K562 (cell line): ENCODE data around the gene ASF1B.

Source experiments
- BCOR ChIP-seq: fragments of 450-650 bp; IDR thresholded peaks from 2 replicates; pipeline ENCODE4 v1.6.1; 2016
- CREB1 ChIP-seq, 2 experiments: sonication (generic) in 1 of 2; formaldehyde crosslinking in 1 of 2; IDR thresholded peaks; 2 replicates each; pipeline versions ENCODE4 v1.6.1 to v1.8.0; 2012 to 2022; ENCODE audit warnings: inconsistent platforms in 1 of 2, mild to moderate bottlenecking in 1 of 2, missing genetic modification reagents in 1 of 2, moderate library complexity in 1 of 2
- FOXA3 ChIP-seq, 2 experiments: fragments of 450-650 bp in 1 of 2; sonication (generic) in 1 of 2; formaldehyde crosslinking; IDR thresholded peaks in 1 of 2; conservative IDR thresholded peaks in 1 of 2; 2 replicates each; pipeline versions ENCODE4 v1.4.0 to v1.8.0; 2020 to 2022; ENCODE audit warnings: mild to moderate bottlenecking in 2 of 2, missing genetic modification reagents in 1 of 2
- MAFK ChIP-seq: IDR thresholded peaks from 2 replicates; pipeline ENCODE4 v1.6.1; 2011; ENCODE audit warnings: low read length, improper control_type of control experiment
- POLR2A ChIP-seq: fragments of 450-650 bp; conservative IDR thresholded peaks from 2 replicates; pipeline ENCODE4 v1.6.1; 2016
- SMAD3 ChIP-seq: fragments of 450-650 bp; formaldehyde crosslinking; conservative IDR thresholded peaks from 2 replicates; pipeline ENCODE4 v1.4.0; 2020; ENCODE audit warnings: mild to moderate bottlenecking
- SMC3 ChIP-seq: conservative IDR thresholded peaks from 2 replicates; pipeline ENCODE4 v1.6.1; 2011; ENCODE audit warnings: low read depth, low read length, improper control_type of control experiment; ENCODE audit not compliant: insufficient read depth
- TRIM28 ChIP-seq: fragments of 450-650 bp; IDR thresholded peaks from 2 replicates; pipeline ENCODE4 v1.6.1; 2017
- ZNF143 ChIP-seq: sonication (generic); formaldehyde crosslinking; IDR thresholded peaks from 2 replicates; pipeline ENCODE4 v1.9.0; 2022; ENCODE audit warnings: mild to moderate bottlenecking, missing genetic modification reagents
- TF ChIP-seq, protein P1 (sequence below), 3 experiments: IDR thresholded peaks in 2 of 3; conservative IDR thresholded peaks in 1 of 3; 2 replicates each; pipeline ENCODE4 v1.5.1; 2011 to 2012; ENCODE audit warnings: low read length in 3 of 3, mild to moderate bottlenecking in 3 of 3, control low read depth in 2 of 3, improper control_type of control experiment in 1 of 3, inconsistent platforms in 1 of 3, low read depth in 1 of 3, mixed read lengths in 1 of 3, moderate library complexity in 1 of 3; ENCODE audit not compliant: insufficient read depth in 2 of 3
- TF ChIP-seq, protein P2 (sequence below): IDR thresholded peaks from 3 replicates; pipeline ENCODE4 v1.6.1; 2011; ENCODE audit warnings: borderline replicate concordance, mild to moderate bottlenecking, moderate library complexity; ENCODE audit not compliant: insufficient read length; ENCODE audit errors: extremely low read depth
- TF ChIP-seq, protein P3 (sequence below): fragments of 250-450 bp; sonication (Bioruptor Pico); IDR thresholded peaks from 2 replicates; pipeline ENCODE4 v1.8.0; 2022; ENCODE audit warnings: inconsistent platforms, mild to moderate bottlenecking, moderate library complexity, borderline replicate concordance
- TF ChIP-seq, protein P4 (sequence below): fragments of 250-450 bp; sonication (Bioruptor Pico); IDR thresholded peaks from 2 replicates; pipeline ENCODE4 v1.4.0; 2020; ENCODE audit warnings: borderline replicate concordance

DNA sequence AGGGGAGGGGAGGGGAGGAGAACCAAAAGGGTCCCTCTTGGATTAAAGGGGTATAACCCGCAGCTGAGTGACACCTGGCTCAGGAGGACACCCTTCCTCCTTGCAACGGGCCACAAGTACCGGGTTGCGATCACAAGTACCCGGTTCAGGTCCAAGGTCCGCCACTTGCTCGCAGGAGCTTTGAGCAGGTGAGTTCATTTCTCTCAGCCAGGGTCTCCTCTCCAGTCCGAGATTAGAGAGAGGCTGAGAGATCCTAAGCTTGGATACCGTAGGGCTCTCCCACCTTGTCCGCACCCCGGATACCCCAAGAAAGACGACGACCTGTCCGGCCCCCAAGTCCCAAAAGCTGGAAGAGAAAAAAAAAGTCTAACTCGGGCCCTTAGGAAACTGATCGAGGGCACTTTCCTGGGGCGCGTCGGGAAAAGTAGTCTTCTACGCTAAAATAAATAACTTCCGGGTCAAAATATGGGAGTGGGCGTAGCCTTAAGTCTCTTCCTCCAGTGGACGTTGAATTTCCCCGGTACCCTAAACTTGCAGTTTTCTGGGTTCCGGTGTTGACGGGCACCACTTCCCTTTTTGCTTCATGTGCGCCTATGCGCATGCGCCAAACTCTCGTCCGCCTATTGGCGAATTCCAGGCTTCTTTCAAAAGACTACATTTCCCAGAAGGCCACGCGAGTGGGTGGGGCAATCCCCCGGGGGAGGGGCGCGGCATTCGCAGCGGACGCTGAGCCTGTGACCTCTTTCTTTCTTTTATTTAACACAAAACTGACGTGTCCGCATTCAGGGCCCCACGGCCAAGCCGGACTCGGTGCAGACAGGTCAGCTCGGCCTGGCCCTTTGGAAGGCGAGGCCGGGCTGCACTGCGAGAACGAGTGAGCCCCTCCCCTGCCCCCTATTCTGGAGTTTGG lies 55.2 kb downstream of the ASF1B start:
- TF ChIP-seq, protein P1, sequence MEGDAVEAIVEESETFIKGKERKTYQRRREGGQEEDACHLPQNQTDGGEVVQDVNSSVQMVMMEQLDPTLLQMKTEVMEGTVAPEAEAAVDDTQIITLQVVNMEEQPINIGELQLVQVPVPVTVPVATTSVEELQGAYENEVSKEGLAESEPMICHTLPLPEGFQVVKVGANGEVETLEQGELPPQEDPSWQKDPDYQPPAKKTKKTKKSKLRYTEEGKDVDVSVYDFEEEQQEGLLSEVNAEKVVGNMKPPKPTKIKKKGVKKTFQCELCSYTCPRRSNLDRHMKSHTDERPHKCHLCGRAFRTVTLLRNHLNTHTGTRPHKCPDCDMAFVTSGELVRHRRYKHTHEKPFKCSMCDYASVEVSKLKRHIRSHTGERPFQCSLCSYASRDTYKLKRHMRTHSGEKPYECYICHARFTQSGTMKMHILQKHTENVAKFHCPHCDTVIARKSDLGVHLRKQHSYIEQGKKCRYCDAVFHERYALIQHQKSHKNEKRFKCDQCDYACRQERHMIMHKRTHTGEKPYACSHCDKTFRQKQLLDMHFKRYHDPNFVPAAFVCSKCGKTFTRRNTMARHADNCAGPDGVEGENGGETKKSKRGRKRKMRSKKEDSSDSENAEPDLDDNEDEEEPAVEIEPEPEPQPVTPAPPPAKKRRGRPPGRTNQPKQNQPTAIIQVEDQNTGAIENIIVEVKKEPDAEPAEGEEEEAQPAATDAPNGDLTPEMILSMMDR (IDR thresholded peaks at IDR 0.05 in 2 of 3, conservative IDR thresholded peaks at IDR 0.05 in 1 of 3; ENCODE audit: insufficient read depth in 2 of 3, low read depth in 1 of 3, low read length in 3 of 3): no peak; a peak in 1 of 6 replicates
- TF ChIP-seq POLR2A (peak; percentile 70), CREB1 (IDR thresholded peaks at IDR 0.05) (peak; percentile 67), CREB1 (CRISPR knock-in tag; IDR thresholded peaks at IDR 0.05) (peak; percentile 75; the same call in 1 of the 2 replicates), TRIM28 (no peak), BCOR (no peak), SMAD3 (no peak), SMC3 (no peak), FOXA3 (CRISPR knock-in tag; conservative IDR thresholded peaks at IDR 0.05 in 1 of 2, IDR thresholded peaks at IDR 0.05 in 1 of 2) (0 out of 4 replicates have a peak, but pooled peaks of 1 of the 2 experiments have one; percentile 16), MAFK (peak; percentile 22), ZNF143 (CRISPR knock-in tag) (peak; percentile 92)
- TF ChIP-seq, protein P2, sequence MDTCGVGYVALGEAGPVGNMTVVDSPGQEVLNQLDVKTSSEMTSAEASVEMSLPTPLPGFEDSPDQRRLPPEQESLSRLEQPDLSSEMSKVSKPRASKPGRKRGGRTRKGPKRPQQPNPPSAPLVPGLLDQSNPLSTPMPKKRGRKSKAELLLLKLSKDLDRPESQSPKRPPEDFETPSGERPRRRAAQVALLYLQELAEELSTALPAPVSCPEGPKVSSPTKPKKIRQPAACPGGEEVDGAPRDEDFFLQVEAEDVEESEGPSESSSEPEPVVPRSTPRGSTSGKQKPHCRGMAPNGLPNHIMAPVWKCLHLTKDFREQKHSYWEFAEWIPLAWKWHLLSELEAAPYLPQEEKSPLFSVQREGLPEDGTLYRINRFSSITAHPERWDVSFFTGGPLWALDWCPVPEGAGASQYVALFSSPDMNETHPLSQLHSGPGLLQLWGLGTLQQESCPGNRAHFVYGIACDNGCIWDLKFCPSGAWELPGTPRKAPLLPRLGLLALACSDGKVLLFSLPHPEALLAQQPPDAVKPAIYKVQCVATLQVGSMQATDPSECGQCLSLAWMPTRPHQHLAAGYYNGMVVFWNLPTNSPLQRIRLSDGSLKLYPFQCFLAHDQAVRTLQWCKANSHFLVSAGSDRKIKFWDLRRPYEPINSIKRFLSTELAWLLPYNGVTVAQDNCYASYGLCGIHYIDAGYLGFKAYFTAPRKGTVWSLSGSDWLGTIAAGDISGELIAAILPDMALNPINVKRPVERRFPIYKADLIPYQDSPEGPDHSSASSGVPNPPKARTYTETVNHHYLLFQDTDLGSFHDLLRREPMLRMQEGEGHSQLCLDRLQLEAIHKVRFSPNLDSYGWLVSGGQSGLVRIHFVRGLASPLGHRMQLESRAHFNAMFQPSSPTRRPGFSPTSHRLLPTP: no peak
- TF ChIP-seq, protein P3, sequence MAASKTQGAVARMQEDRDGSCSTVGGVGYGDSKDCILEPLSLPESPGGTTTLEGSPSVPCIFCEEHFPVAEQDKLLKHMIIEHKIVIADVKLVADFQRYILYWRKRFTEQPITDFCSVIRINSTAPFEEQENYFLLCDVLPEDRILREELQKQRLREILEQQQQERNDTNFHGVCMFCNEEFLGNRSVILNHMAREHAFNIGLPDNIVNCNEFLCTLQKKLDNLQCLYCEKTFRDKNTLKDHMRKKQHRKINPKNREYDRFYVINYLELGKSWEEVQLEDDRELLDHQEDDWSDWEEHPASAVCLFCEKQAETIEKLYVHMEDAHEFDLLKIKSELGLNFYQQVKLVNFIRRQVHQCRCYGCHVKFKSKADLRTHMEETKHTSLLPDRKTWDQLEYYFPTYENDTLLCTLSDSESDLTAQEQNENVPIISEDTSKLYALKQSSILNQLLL (CRISPR knock-in tag): no peak
- TF ChIP-seq, protein P4, sequence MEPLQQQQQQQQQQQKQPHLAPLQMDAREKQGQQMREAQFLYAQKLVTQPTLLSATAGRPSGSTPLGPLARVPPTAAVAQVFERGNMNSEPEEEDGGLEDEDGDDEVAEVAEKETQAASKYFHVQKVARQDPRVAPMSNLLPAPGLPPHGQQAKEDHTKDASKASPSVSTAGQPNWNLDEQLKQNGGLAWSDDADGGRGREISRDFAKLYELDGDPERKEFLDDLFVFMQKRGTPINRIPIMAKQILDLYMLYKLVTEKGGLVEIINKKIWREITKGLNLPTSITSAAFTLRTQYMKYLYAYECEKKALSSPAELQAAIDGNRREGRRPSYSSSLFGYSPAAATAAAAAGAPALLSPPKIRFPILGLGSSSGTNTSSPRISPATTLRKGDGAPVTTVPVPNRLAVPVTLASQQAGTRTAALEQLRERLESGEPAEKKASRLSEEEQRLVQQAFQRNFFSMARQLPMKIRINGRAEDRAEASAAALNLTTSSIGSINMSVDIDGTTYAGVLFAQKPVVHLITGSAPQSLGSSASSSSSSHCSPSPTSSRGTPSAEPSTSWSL: no peak
